Central memory CD4-positive, alpha-beta T cell (primary cell): Measurements from ENCODE around the gene SMURF2.

Source experiments
- DNase-seq: peaks from one replicate; pipeline ENCODE4 v3.0.0; 2022

Gene SMURF2

GRCh38 chr17:64500862-64501765 lies 161.0 kb downstream of the SMURF2 start:
- peak; percentile 17 for DNase-seq

- DNase-seq, result peak; percentile 9
These were observed 161.6 kb downstream of the SMURF2 start for GRCh38 chr17:64500487-64500859.

- DNase-seq, result peak; percentile 22
These were observed 162.2 kb downstream of the SMURF2 start for GRCh38 chr17:64499805-64500486.

- peak; percentile 13 for DNase-seq
These were observed 163.6 kb downstream of the SMURF2 start for GRCh38 chr17:64498308-64499203.

GRCh38 chr17:64497565-64498035 lies 164.5 kb downstream of the SMURF2 start:
- DNase-seq, result no peak

- peak; percentile 96 for DNase-seq
These were observed 165.1 kb downstream of the SMURF2 start, which contains the start of gene POLG2 for GRCh38 chr17:64496786-64497564. Gene POLG2, minus strand, starts transcription at chr17:64497054. Its CDS starts 86 bp downstream, at chr17:64496968.

- no peak for DNase-seq
These were observed 165.7 kb downstream of the SMURF2 start for GRCh38 chr17:64496348-64496785.
